ENCODE measurements around the gene DPH7. TPM values are rescaled to one million over a fixed set of nuclear protein-coding genes. Genes with fewer than 3 reads are reported as not detected.

Gene DPH7
- total RNA-seq, 1 donor from 2014 or later: 32.2 TPM

DNA sequence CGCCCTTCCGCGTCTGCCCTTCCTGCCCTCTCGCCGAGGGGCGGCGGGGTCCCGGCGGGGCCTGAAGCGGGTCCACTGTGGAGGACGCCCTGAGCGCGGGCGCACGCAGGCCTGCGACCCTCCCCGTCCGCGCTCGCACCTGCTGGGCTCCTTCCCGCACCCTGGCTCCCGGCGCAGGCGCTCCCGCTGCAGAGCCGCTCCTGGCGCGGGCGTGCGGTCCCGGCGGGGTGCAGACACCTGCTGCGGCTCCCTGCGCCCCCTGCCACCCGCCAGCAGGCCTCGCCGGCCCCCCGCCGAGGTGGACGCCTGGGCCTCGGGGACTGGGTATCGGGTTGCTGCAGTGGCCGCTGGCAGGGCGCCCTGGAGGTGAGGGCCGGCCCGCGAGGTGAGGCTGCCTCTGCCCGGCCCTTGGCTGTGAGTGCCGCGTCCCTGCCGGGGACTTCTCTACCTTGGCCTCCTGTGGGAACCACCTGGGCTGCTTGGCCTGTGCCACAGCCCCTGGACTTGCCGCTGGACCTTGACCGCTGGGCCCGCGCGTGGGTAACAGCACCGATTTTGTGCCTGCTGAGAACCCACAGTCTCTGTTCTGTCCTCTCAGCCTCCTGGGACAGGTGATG is 27.4 kb upstream of the DPH7 start:
- Mint-ChIP-seq H3K4me1 (ENCODE audit: unreplicated experiment) (peaks cover 4% of the 10 kb centered on the region), H3K4me3 (ENCODE audit: unreplicated experiment) (peak overlapping the region; percentile 56), H3K36me3 (ENCODE audit: low read depth, unreplicated experiment) (no peaks in the 10 kb centered on the region), H3K27ac (ENCODE audit: unreplicated experiment) (no peak overlapping the region), H3K27me3 (ENCODE audit: unreplicated experiment) (peaks cover 8% of the 10 kb centered on the region), H3K9me3 (ENCODE audit: unreplicated experiment) (no peaks in the 10 kb centered on the region)
- DNase-seq (ENCODE audit: low spot score): peak; percentile 35
- TF ChIP-seq, protein P1, sequence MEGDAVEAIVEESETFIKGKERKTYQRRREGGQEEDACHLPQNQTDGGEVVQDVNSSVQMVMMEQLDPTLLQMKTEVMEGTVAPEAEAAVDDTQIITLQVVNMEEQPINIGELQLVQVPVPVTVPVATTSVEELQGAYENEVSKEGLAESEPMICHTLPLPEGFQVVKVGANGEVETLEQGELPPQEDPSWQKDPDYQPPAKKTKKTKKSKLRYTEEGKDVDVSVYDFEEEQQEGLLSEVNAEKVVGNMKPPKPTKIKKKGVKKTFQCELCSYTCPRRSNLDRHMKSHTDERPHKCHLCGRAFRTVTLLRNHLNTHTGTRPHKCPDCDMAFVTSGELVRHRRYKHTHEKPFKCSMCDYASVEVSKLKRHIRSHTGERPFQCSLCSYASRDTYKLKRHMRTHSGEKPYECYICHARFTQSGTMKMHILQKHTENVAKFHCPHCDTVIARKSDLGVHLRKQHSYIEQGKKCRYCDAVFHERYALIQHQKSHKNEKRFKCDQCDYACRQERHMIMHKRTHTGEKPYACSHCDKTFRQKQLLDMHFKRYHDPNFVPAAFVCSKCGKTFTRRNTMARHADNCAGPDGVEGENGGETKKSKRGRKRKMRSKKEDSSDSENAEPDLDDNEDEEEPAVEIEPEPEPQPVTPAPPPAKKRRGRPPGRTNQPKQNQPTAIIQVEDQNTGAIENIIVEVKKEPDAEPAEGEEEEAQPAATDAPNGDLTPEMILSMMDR (IDR thresholded peaks at IDR 0.05; ENCODE audit: unreplicated experiment): no peak

DNA sequence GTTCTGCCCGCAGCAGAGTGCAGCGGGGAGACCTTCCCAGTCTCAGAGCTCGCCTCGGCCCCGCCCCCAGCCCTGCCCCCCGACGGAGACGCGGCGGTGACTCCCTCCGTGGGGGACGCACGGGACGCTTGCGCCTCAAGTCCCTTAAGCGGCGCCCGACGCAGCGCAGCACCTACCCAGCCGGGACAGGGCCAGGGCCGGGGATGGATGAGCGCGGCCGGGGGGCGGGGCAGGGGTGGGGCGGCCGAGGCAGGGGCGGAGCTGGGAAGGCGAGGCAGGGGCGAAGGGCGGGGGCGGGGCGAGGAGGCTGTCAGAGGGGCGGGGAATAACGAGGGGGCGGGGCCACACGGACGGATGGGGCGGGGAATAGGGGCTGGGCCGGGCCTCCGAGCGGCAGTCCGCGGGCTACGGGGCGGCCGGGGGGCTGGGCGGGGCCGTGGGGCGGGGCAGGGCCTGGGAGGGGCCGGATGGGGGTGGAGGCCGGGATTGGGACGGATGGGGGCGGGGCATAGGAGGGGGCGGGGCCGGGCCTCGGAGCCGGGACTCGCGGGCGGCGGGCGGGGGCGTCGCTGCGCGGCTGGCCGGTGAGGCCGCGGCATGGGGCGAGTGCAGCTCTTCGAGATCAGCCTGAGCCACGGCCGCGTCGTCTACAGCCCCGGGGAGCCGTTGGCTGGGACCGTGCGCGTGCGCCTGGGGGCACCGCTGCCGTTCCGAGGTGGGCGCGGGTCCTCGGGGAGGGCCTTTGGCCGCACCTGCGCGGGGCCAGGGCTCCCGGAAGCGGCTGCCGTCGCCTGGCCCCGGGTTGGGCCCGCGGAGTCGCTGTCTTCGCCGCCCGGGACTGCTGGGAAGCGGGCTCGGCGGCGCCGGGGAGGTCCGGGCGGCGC is 26.6 kb upstream of the DPH7 start, which contains the start of gene ARRDC1:
TSS of gene ARRDC1 (plus strand) at position 566 of the 884 bp plus-strand sequence. CDS start at position 598, 32 bp downstream.
- Mint-ChIP-seq H3K4me3 (ENCODE audit: unreplicated experiment) (peak within 1 kb of the TSS; percentile 69), H3K4me1 (ENCODE audit: unreplicated experiment) (peaks cover 4% of the 10 kb centered on the region), H3K36me3 (ENCODE audit: low read depth, unreplicated experiment) (no peaks in the 10 kb centered on the region), H3K27ac (ENCODE audit: unreplicated experiment) (no peak within 1 kb of the TSS), H3K27me3 (ENCODE audit: unreplicated experiment) (peaks cover 8% of the 10 kb centered on the region), H3K9me3 (ENCODE audit: unreplicated experiment) (no peaks in the 10 kb centered on the region)
- TF ChIP-seq, protein P1 (IDR thresholded peaks at IDR 0.05; ENCODE audit: unreplicated experiment): no peak
- DNase-seq (ENCODE audit: low spot score): peak; percentile 86

- Mint-ChIP-seq H3K4me3 (ENCODE audit: unreplicated experiment) (peak overlapping the region; percentile 69), H3K9me3 (ENCODE audit: unreplicated experiment) (no peaks in the 10 kb centered on the region), H3K4me1 (ENCODE audit: unreplicated experiment) (peaks cover 4% of the 10 kb centered on the region), H3K27me3 (ENCODE audit: unreplicated experiment) (peaks cover 8% of the 10 kb centered on the region), H3K27ac (ENCODE audit: unreplicated experiment) (no peak overlapping the region), H3K36me3 (ENCODE audit: low read depth, unreplicated experiment) (no peaks in the 10 kb centered on the region)
- no peak for DNase-seq (ENCODE audit: low spot score)
- TF ChIP-seq, protein P1 (IDR thresholded peaks at IDR 0.05; ENCODE audit: unreplicated experiment): no peak
Measured at GRCh38 chr9:137604345-137605086, 25.8 kb upstream of the DPH7 start.

GRCh38 chr9:137603879-137604278 is 25.2 kb upstream of the DPH7 start:
- Mint-ChIP-seq H3K27me3 (ENCODE audit: unreplicated experiment) (peaks cover 8% of the 10 kb centered on the region), H3K4me1 (ENCODE audit: unreplicated experiment) (peaks cover 4% of the 10 kb centered on the region)

More at GRCh38 chr9:137603879-137604278, 25.2 kb upstream of the DPH7 start:
- TF ChIP-seq, protein P1 (IDR thresholded peaks at IDR 0.05; ENCODE audit: unreplicated experiment): no peak
- Mint-ChIP-seq H3K27ac (ENCODE audit: unreplicated experiment) (no peak overlapping the region), H3K9me3 (ENCODE audit: unreplicated experiment) (no peaks in the 10 kb centered on the region), H3K4me3 (ENCODE audit: unreplicated experiment) (peak overlapping the region; percentile 69), H3K36me3 (ENCODE audit: low read depth, unreplicated experiment) (no peaks in the 10 kb centered on the region)
- no peak for DNase-seq (ENCODE audit: low spot score)
